MM.1S (cell line): ENCODE results near the gene IQCM.

Experiments used
- DNase-seq: peaks from one replicate; pipeline ENCODE4 v3.0.0-alpha.2; 2015
- H2AFZ ChIP-seq: fragments of 300-600 bp; sonication (generic); 2 replicates; pipeline ENCODE4 v1.6.0; 2016; ENCODE audit warnings: antibody characterized with exemption, low read length
- H3F3A ChIP-seq: fragments of 300-600 bp; sonication (generic); 2 replicates; pipeline ENCODE4 v1.6.1; 2016; ENCODE audit warnings: mild to moderate bottlenecking, antibody characterized with exemption, low read length, moderate library complexity, mixed read lengths; ENCODE audit not compliant: insufficient read depth
- H3K27ac ChIP-seq: fragments of 300-600 bp; sonication (generic); 2 replicates; pipeline ENCODE4 v1.5.1; 2016; ENCODE audit warnings: mild to moderate bottlenecking, low read length
- H3K27me3 ChIP-seq: fragments of 300-600 bp; sonication (generic); replicated peaks from 2 replicates; pipeline ENCODE4 v1.6.0; 2016; ENCODE audit warnings: low read length; ENCODE audit not compliant: insufficient read depth
- H3K36me3 ChIP-seq: fragments of 300-600 bp; sonication (generic); replicated peaks from 2 replicates; pipeline ENCODE4 v1.6.1; 2016; ENCODE audit warnings: mild to moderate bottlenecking, low read length, mixed read lengths; ENCODE audit not compliant: insufficient read depth
- H3K4me1 ChIP-seq: fragments of 300-600 bp; sonication (generic); 2 replicates; pipeline ENCODE4 v1.6.1; 2016; ENCODE audit warnings: low read length, mixed read lengths
- H3K4me2 ChIP-seq: fragments of 300-600 bp; sonication (generic); 2 replicates; pipeline ENCODE4 v1.6.0; 2016; ENCODE audit warnings: low read depth, low read length
- H3K4me3 ChIP-seq: fragments of 300-600 bp; sonication (generic); 2 replicates; pipeline ENCODE4 v1.5.1; 2016; ENCODE audit warnings: low read length, mixed read lengths
- H3K79me2 ChIP-seq: fragments of 300-600 bp; sonication (generic); 2 replicates; pipeline ENCODE4 v1.6.1; 2016; ENCODE audit warnings: mixed run types, low read length, mixed read lengths
- H3K9ac ChIP-seq: fragments of 300-600 bp; sonication (generic); 2 replicates; pipeline ENCODE4 v1.6.1; 2016; ENCODE audit warnings: low read length, mixed read lengths
- H3K9me2 ChIP-seq: fragments of 300-600 bp; sonication (generic); replicated peaks from 2 replicates; pipeline ENCODE4 v1.6.1; 2016; ENCODE audit warnings: mild to moderate bottlenecking, low read length, mixed read lengths; ENCODE audit not compliant: insufficient read depth
- H3K9me3 ChIP-seq: fragments of 300-600 bp; sonication (generic); replicated peaks from 2 replicates; pipeline ENCODE4 v1.6.1; 2016; ENCODE audit warnings: mild to moderate bottlenecking, low read length, mixed read lengths; ENCODE audit not compliant: insufficient read depth
- H4K20me1 ChIP-seq: fragments of 300-600 bp; sonication (generic); 2 replicates; pipeline ENCODE4 v1.6.1; 2016; ENCODE audit warnings: mild to moderate bottlenecking, low read length, moderate library complexity, mixed read lengths; ENCODE audit not compliant: insufficient read depth
- CTCF ChIP-seq: fragments of 300-600 bp; sonication (generic); IDR thresholded peaks from 2 replicates; pipeline ENCODE4 v1.5.1; 2016; ENCODE audit warnings: antibody characterized with exemption, low read length, mixed read lengths
- EZH2 ChIP-seq: fragments of 300-600 bp; sonication (generic); optimal IDR thresholded peaks from 2 replicates; pipeline ENCODE3; 2017; ENCODE audit warnings: low read depth, mild to moderate bottlenecking, antibody characterized with exemption, low read length, mixed read lengths
- EZH2phosphoT487 ChIP-seq: fragments of 300-600 bp; sonication (generic); IDR thresholded peaks from 2 replicates; pipeline ENCODE4 v1.6.1; 2018; ENCODE audit warnings: antibody characterized with exemption, low read length

Gene IQCM

GRCh38 chr4:149403081-149403480 is 412.6 kb downstream of the IQCM start:
- Histone ChIP-seq H2AFZ (no peak overlapping the region), H3K4me2 (no peak overlapping the region), H3K79me2 (no peaks in the 10 kb centered on the region), H3F3A (no peaks in the 10 kb centered on the region), H3K9me3 (no peaks in the 10 kb centered on the region), H3K9me2 (no peaks in the 10 kb centered on the region), H3K9ac (no peak overlapping the region), H3K27me3 (no peaks in the 10 kb centered on the region), H3K4me3 (no peak overlapping the region), H3K36me3 (no peaks in the 10 kb centered on the region), H3K27ac (no peak overlapping the region), H3K4me1 (no peaks in the 10 kb centered on the region), H4K20me1 (no peaks in the 10 kb centered on the region)
- no peak for DNase-seq
- TF ChIP-seq CTCF, result no peak
- TF ChIP-seq EZH2, result no peak
- no peak for TF ChIP-seq EZH2phosphoT487

- H3K79me2 ChIP-seq, result no peaks in the 10 kb centered on the region
- no peaks in the 10 kb centered on the region for H3K4me1 ChIP-seq
- no peak overlapping the region for H3K27ac ChIP-seq
- H3K9ac ChIP-seq, result no peak overlapping the region
- DNase-seq, result no peak
- no peaks in the 10 kb centered on the region for H3K9me3 ChIP-seq
- no peaks in the 10 kb centered on the region for H4K20me1 ChIP-seq
- no peaks in the 10 kb centered on the region for H3K9me2 ChIP-seq
- no peak for TF ChIP-seq CTCF
- no peak for TF ChIP-seq EZH2phosphoT487
- no peak for TF ChIP-seq EZH2
- H3K4me3 ChIP-seq, result no peak overlapping the region
- H3K27me3 ChIP-seq, result no peaks in the 10 kb centered on the region
- no peaks in the 10 kb centered on the region for H3F3A ChIP-seq
- no peaks in the 10 kb centered on the region for H3K36me3 ChIP-seq
- no peak overlapping the region for H3K4me2 ChIP-seq
- no peak overlapping the region for H2AFZ ChIP-seq
Observed at GRCh38 chr4:149398993-149399392, 416.6 kb downstream of the IQCM start.

DNA sequence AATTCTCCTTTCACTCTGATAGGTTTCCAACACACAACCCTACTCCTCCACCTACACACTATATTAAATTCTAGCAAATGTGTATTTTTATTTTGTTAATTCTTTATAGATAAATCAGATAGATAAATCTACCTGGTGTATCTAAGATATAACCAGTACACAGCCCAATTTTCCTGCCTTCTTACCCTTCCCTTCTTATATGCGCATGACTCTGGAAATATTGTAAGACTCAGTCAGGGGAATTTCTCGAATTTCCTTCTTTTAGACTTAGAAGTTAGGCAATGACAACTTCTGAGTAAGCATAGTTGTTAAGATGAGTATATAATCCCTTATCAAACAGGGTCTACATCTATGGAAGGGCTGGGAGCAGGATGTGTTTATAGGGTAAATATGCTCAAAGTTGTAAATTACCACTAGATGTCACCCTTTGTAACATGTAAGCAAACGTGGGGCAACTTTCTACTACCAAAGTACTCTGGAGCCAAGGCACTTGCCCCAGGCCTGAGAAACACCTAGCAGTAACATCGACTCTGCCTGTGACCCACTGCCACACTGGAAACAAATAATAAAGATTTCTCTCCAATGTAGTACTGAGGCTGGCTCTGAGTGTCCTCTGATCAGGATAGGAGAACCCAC is 444.7 kb downstream of the IQCM start:
- Histone ChIP-seq H2AFZ (no peak overlapping the region; the same call in 1 of the 2 replicates), H3K36me3 (no peaks in the 10 kb centered on the region), H3K9ac (no peak overlapping the region), H3F3A (no peaks in the 10 kb centered on the region), H3K4me1 (no peaks in the 10 kb centered on the region), H3K79me2 (no peaks in the 10 kb centered on the region), H3K27ac (no peak overlapping the region), H4K20me1 (no peaks in the 10 kb centered on the region), H3K4me2 (no peak overlapping the region), H3K4me3 (no peak overlapping the region), H3K27me3 (no peaks in the 10 kb centered on the region), H3K9me2 (no peaks in the 10 kb centered on the region), H3K9me3 (no peaks in the 10 kb centered on the region)
- TF ChIP-seq EZH2phosphoT487 (no peak), EZH2 (no peak), CTCF (peak; percentile 53)
- peak; percentile 80 for DNase-seq
